Activated naive CD4-positive, alpha-beta T cell (primary cell): ENCODE results near the gene TMBIM6.
A peak's percentile ranks its signal among the peaks of the same experiment; 100 is the strongest.
"Not testable (repeated sequence)": the region's sequence is repeated elsewhere in the genome, so short reads cannot be mapped to it uniquely, and the experiment has no call there.

Source experiments
- DNase-seq, 4 experiments: peaks; one replicate each; lab custom pipeline; 2025; lab: John Stamatoyannopoulos, UW

The TMBIM6 gene

DNA sequence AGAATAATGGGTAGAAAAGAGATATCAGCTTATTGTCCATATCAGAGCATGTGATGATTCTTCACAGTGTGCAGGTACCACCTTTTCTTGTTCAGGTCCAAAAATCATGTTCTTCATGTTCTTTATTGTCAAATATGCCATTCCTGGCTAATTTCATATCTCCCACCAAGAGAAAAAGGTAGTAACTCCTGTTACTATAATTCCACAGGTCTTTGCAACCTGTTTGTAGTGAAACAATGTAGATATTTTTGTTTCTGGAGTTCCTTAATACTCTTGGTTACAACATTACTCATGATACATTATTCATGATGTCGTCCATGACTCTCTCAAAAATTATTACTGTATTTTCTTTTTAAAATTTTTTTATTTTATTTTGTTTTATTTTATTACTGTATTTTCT is 11.3 kb upstream of the TMBIM6 start:
- DNase-seq = no peak

GRCh38 chr12:49730568-49731101 is 10.7 kb upstream of the TMBIM6 start:
- DNase-seq = no peak

DNA sequence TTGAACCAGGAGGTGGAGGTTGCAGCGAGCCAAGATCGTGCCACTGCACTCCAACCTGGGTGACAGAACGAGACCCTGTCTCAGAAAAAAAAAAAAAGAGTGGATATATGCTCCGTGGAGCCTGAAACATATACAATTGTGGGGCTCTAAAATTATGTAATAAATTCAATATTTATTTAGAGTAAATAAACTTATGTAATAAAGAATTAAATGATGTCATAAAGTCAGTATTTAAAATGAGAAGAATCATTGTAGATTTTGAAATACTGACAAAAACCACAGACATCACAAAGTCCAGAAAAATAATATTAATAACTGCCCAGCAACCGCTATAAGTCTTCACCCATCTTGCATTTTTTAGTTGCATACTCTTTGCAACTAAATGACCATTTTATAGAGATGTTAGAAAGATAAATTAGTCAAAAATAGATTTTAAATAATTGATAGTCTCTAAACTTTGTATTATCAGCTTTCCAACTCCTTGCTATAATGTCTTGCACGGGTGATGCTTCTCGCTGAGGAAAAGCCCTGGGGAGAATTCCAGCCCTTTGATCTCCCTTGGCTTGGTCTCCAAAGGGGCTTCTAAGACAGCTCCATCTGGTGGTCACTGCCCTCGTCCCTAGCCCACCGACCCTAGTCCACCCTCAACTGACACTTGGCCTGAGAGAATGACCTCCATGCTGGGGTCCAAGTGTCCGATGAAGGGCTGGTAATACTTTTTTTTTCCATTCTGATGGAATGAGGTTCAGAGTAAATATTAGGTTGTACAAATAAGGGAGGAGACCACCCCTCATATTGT is 7.9 kb upstream of the TMBIM6 start:
- no peak for DNase-seq

GRCh38 chr12:49734900-49735299 is 6.5 kb upstream of the TMBIM6 start:
- DNase-seq = not testable (repeated sequence)

GRCh38 chr12:49738721-49739120 is 2.6 kb upstream of the TMBIM6 start:
- not testable (repeated sequence) for DNase-seq

- DNase-seq = not testable (repeated sequence)
Observed at GRCh38 chr12:49740277-49740676, 1.1 kb upstream of the TMBIM6 start.

GRCh38 chr12:49741882-49742620 is 694 bp downstream of the TMBIM6 start:
- DNase-seq = peak; percentile 66 to 76 (median 74)

DNA sequence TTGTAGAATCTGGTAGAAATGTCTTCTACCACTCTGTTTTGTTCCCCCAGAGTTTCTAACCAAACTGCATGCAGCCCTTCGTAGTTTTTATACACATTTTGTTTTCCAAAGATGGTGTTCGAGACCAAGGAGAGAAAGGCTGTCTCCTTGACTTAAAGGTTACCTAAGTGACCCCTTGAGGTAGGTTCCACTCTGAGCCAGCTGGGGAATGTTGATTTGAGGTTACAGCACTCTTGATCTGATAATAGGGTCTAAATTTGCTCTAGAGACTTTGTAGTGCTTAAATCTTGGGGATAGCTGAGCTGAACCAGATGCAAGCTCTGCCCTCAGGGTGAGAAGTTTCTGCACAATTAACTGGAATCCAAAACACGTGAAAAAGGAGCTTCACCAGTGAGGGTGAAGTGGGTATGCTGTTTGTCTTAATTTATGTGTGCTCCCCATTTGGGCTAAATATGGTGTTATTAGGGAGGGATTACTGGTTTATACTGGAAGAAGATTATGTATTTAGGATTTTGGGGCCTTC is 3.1 kb downstream of the TMBIM6 start:
- no peak for DNase-seq

GRCh38 chr12:49748306-49748705 is 6.9 kb downstream of the TMBIM6 start:
- no peak for DNase-seq

DNA sequence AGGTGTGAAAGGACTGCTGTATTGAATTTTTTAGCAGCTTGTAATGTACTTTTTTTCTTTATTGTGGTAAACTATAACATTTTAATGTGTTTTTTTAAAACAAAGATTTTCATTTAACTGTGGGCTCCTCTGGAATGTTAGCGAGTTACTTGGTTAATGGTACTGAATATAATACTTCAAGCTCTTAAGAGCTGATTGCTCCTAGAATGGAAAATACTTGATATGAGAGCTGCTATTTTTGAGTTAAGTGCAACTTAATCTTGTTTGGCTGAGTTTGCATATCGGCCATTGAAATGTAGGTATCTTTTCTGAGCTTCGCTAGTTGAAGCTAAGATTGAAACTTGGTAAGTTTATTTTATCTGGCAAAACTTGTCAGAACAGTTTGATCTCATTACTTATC is 7.4 kb downstream of the TMBIM6 start:
- no peak for DNase-seq

- no peak for DNase-seq
Observed at GRCh38 chr12:49750027-49750995, 9.0 kb downstream of the TMBIM6 start.

- DNase-seq = no peak
Observed at GRCh38 chr12:49750996-49751393, 9.6 kb downstream of the TMBIM6 start.

GRCh38 chr12:49761677-49762467 is 20.5 kb downstream of the TMBIM6 start:
- no peak for DNase-seq

GRCh38 chr12:49762468-49762847 is 21.1 kb downstream of the TMBIM6 start:
- DNase-seq = no peak

DNA sequence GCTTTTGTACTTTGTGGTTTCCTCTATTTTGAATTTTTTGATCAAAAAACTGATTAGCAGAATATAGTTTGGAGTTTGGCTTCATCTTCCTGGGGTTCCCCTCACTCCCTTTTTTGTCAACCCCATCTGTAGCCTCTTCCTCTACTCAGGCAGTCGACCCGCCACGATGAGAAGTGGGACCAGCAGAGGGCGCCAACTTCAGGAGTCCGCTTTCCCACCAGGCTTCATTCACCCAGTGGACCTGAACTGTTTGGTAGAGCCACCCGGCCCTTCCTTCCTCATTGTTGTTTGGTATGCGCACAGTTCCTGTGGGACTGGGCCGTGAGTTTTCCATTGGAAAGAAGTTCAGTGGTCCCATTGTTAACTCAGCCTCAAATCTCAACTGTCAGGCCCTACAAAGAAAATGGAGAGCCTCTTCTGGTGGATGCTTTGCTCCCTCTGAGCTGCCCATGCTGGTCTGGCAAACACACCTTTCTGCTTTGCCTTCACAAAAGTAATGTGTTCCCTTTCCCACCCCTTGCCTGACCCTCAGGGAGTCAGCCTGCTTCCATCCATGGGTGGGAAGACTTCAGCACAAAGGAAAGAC is 21.7 kb downstream of the TMBIM6 start:
- peak; percentile 32 to 66 (median 62) for DNase-seq

- no peak for DNase-seq
Observed at GRCh38 chr12:49764126-49764525, 22.8 kb downstream of the TMBIM6 start.

DNA sequence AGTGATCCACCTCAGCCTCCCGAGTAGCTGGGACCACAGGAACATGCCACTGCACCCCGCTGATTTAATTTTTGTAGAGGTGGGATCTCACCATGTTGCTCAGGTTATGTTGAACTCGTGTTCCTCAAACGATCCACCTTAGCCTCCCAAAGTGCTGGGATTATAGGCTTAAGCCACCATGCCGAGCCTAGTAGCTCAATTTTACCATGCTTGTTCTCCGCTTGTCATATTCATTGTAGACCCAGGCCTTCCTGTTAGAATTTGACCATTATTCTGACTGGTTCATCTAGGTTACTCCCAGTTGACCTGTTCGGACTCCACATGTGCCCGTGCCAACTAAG is 24.7 kb downstream of the TMBIM6 start:
- no peak for DNase-seq

- DNase-seq = no peak
Observed at GRCh38 chr12:49767333-49767732, 26.0 kb downstream of the TMBIM6 start.

DNA sequence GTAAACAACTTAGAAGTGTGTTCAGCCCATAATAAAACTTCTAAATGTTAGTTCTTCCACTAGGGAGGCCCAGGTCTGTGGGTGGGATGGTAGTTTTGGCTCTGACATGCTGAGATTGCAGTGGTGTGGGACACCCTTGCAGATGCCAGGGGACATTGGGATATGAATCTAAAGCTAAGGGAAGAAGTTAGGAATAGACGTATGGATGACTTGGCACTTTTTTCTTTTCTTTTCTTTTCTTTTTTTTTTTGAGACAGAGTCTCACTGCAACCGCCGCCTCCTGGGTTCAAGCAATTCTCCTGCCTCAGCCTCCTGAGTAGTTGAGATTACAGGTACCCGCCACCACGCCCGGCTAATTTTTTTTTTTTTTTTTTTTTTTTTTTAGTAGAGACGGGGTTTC is 31.7 kb downstream of the TMBIM6 start:
- not testable (repeated sequence) for DNase-seq

GRCh38 chr12:49776413-49776812 is 35.1 kb downstream of the TMBIM6 start:
- DNase-seq = peak in 3 of 4 experiments; percentile 4 to 5 (median 5)

GRCh38 chr12:49776858-49777257 is 35.5 kb downstream of the TMBIM6 start:
- no peak for DNase-seq
